GM18502 (cell line): ENCODE measurements around the gene DDC.
"Not testable (repeated sequence)": the region's sequence is repeated elsewhere in the genome, so short reads cannot be mapped to it uniquely, and the experiment has no call there.

ENCODE experiments used
- ATAC-seq: cut with Tn5 transposase; IDR thresholded peaks from one replicate; pipeline ENCODE4 v1.9.1; 2021; ENCODE audit warnings: mild to moderate bottlenecking; ENCODE audit not compliant: unreplicated experiment, poor library complexity

Gene DDC

GRCh38 chr7:50530766-50531165, 34.4 kb downstream of the DDC start:
- no peak for ATAC-seq

- ATAC-seq, result no peak
Observed at GRCh38 chr7:50529093-50529862, 35.9 kb downstream of the DDC start.

- ATAC-seq, result no peak
Observed at GRCh38 chr7:50528266-50529092, 36.7 kb downstream of the DDC start.

GRCh38 chr7:50519350-50519749, 45.9 kb downstream of the DDC start:
- ATAC-seq, result not testable (repeated sequence)

- no peak for ATAC-seq
Observed at GRCh38 chr7:50513166-50513871, 51.9 kb downstream of the DDC start.

GRCh38 chr7:50512384-50512783, 52.8 kb downstream of the DDC start:
- no peak for ATAC-seq

GRCh38 chr7:50509459-50509858, 55.7 kb downstream of the DDC start:
- no peak for ATAC-seq

GRCh38 chr7:50508471-50508943, 56.7 kb downstream of the DDC start:
- no peak for ATAC-seq

- ATAC-seq, result no peak
Observed at GRCh38 chr7:50507898-50508470, 57.2 kb downstream of the DDC start.

- no peak for ATAC-seq
Observed at GRCh38 chr7:50505553-50506210, 59.5 kb downstream of the DDC start.

- no peak for ATAC-seq
Observed at GRCh38 chr7:50504646-50505546, 60.3 kb downstream of the DDC start.

GRCh38 chr7:50502947-50503346, 62.3 kb downstream of the DDC start:
- no peak for ATAC-seq

- ATAC-seq, result no peak
Observed at GRCh38 chr7:50502001-50502684, 63.1 kb downstream of the DDC start.

- no peak for ATAC-seq
Observed at GRCh38 chr7:50499092-50499491, 66.1 kb downstream of the DDC start.

GRCh38 chr7:50497968-50498367, 67.2 kb downstream of the DDC start:
- ATAC-seq, result no peak

- no peak for ATAC-seq
Observed at GRCh38 chr7:50497068-50497642, 68.0 kb downstream of the DDC start.

- ATAC-seq, result no peak
Observed at GRCh38 chr7:50496569-50496968, 68.6 kb downstream of the DDC start.

GRCh38 chr7:50495746-50496145, 69.5 kb downstream of the DDC start:
- ATAC-seq, result no peak
